WI38 (cell line): ENCODE measurements around the gene GRIK3.

Source experiments
- H3K4me3 ChIP-seq: 2 replicates; pipeline ENCODE4 v1.5.1; 2011; ENCODE audit warnings: low read depth, mild to moderate bottlenecking, control low read depth, low read length
- CTCF ChIP-seq: IDR thresholded peaks from 2 replicates; pipeline ENCODE4 v1.5.1; 2012; ENCODE audit warnings: low read depth, mild to moderate bottlenecking, control low read depth, low read length

GRIK3 gene

GRCh38 chr1:36982709-36983108, 51.6 kb downstream of the GRIK3 start:
- H3K4me3 ChIP-seq = no peak overlapping the region
- no peak for TF ChIP-seq CTCF

DNA sequence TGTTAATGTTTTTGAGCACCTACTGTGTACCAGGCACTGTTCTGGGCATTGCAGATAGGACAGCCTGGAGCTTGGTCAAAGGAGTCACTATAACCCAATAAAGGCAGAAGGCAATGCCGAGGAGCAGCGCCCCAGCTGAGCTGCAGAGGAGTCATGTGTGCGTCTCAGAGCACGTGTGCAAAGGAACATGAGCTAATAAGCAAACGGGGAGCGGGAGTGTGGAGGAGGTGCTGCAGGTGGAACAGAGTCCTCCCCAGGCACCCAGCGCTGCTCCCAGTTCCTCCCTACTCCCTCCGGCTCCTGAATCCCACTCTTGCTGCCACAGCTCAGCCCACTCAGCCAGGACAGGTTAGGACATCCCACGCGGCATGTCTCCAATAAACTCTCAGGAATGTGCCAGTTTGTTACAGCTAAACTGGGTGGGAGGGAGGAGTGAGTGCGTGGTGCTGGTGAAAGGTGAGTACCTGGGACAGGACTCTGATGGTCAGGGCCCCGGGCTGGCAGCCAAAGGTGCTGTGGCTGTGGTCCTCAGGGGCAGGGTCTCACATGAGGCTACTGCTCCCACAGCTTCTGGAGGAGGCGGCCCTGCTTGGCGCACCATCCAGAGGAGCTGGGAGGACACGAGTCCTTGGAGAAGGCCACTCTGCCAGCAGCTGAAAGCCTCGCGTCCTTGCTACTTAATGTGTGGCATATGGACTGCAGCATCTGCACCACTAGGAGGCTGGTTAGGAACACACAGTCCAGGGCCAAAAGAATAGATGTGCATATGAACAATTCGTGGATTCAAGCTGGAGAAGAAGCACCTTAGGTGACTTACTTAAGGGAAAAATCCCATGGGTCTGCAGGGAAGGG, 52.3 kb downstream of the GRIK3 start:
- TF ChIP-seq CTCF = no peak
- no peak overlapping the region for H3K4me3 ChIP-seq

DNA sequence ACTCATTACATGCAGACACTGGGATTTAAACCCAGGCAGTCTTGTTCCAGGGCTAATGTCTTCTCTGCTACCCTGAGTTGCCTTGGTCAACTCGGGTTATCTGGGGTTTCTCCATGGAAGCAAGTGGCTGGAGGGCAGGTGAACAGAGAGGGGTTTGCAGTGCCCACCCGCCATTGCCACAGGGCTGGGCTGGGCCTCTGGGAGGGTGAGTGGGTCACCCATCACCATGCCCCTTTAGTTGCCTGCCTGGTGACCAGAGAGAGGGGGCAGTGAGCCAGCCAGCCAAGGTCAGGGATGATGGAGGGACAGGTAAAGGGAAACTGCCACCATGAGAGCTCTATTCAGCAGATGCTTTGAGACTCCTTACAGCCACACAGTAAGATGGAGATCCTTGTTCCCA, 53.2 kb downstream of the GRIK3 start:
- no peak for TF ChIP-seq CTCF
- no peak overlapping the region for H3K4me3 ChIP-seq

DNA sequence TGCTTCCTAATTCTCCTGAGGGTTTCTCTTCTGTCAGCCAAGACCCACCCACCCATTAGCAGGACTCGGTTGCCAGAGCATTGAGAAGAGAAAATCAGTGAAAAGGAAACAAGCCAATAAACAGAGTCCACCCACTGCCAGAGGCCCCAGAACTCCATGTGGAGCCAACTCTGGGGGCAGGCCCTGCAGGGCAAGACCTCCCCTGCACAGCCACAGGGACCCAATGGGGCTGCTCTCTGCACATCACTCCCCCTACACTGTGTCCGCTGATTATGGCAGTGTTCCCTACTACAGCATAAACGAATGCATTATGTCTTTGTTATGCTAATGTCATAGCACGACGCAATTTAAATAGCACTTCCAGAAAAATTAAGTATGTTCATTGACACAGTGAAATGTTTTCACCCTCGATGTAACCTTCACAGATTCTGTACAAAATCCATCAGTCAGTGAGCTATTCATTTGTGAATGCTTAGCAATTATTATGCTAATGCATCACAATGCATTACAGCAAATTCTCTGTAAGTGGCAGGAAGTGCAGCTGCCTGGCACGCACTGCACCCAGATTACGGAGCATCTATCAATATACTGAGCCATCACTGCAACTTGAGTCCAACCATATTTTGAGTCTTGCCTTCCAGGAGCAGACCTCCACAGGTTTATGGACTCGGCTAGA, 56.4 kb downstream of the GRIK3 start:
- no peak overlapping the region for H3K4me3 ChIP-seq
- TF ChIP-seq CTCF = no peak

- TF ChIP-seq CTCF = no peak
- H3K4me3 ChIP-seq = no peak overlapping the region
Observed at GRCh38 chr1:36975642-36976041, 58.7 kb downstream of the GRIK3 start.

- no peak overlapping the region for H3K4me3 ChIP-seq
- TF ChIP-seq CTCF = no peak
Observed at GRCh38 chr1:36973056-36973455, 61.3 kb downstream of the GRIK3 start.
